ENCODE data around the gene KIR2DL1. TPM values are rescaled to one million over a fixed set of nuclear protein-coding genes. Genes with fewer than 3 reads are reported as not detected.
"Not testable (repeated sequence)": the region's sequence is repeated elsewhere in the genome, so short reads cannot be mapped to it uniquely, and the experiment has no call there.

The KIR2DL1 gene
- not detected for total RNA-seq

GRCh38 chr19:54769646-54770045, at the start of gene KIR2DL1:
KIR2DL1 (plus strand) TSS chr19:54769793; CDS start chr19:54769851, 58 bp downstream.
- POLR2A ChIA-PET; H3K27ac Mint-ChIP-seq; H3K4me3 Mint-ChIP-seq; H3K9me3 Mint-ChIP-seq; intact Hi-C loops (cut with micrococcal nuclease); H3K4me1 Mint-ChIP-seq (ENCODE audit: low read depth); H3K36me3 Mint-ChIP-seq; H3K27me3 Mint-ChIP-seq; CTCF ChIA-PET; DNase-seq: not testable (repeated sequence)

- Mint-ChIP-seq H3K4me1 (ENCODE audit: low read depth) (no peaks in the 10 kb centered on the region), H3K27ac (no peak within 1 kb of the TSS), H3K27me3 (no peaks in the 10 kb centered on the region), H3K36me3 (no peaks in the 10 kb centered on the region), H3K9me3 (peaks cover 24% of the 10 kb centered on the region), H3K4me3 (no peak within 1 kb of the TSS)
- ChIA-PET POLR2A (no interaction called here), CTCF (no interaction called here)
- intact Hi-C loops (cut with micrococcal nuclease) = no loop called here
- DNase-seq = no peak
Measured at GRCh38 chr19:54724142-54724541, 45.5 kb upstream of the KIR2DL1 start, which contains the start of gene KIR3DL3. KIR3DL3 (plus strand) TSS chr19:54724442; CDS start chr19:54724497, 55 bp downstream.

GRCh38 chr19:54724644-54725043, 44.9 kb upstream of the KIR2DL1 start:
- no peaks in the 10 kb centered on the region for H3K4me1 Mint-ChIP-seq (ENCODE audit: low read depth)
- DNase-seq = no peak
- intact Hi-C loops (cut with micrococcal nuclease) = no loop called here
- H3K27ac Mint-ChIP-seq = no peak overlapping the region
- H3K27me3 Mint-ChIP-seq = no peaks in the 10 kb centered on the region
- POLR2A ChIA-PET = no interaction called here
- CTCF ChIA-PET = no interaction called here
- H3K4me3 Mint-ChIP-seq = no peak overlapping the region
- peaks cover 21% of the 10 kb centered on the region for H3K9me3 Mint-ChIP-seq
- no peaks in the 10 kb centered on the region for H3K36me3 Mint-ChIP-seq

GRCh38 chr19:54725321-54725720, 44.3 kb upstream of the KIR2DL1 start:
- Mint-ChIP-seq H3K27ac (no peak overlapping the region), H3K4me1 (ENCODE audit: low read depth) (no peaks in the 10 kb centered on the region), H3K4me3 (no peak overlapping the region), H3K9me3 (peaks cover 15% of the 10 kb centered on the region), H3K36me3 (no peaks in the 10 kb centered on the region), H3K27me3 (no peaks in the 10 kb centered on the region)
- intact Hi-C loops (cut with micrococcal nuclease) = no loop called here
- no peak for DNase-seq
- ChIA-PET CTCF (no interaction called here), POLR2A (no interaction called here)

- POLR2A ChIA-PET = no interaction called here
- Mint-ChIP-seq H3K9me3 (peaks cover 2% of the 10 kb centered on the region), H3K27me3 (peaks cover 1% of the 10 kb centered on the region), H3K4me3 (no peak overlapping the region), H3K4me1 (ENCODE audit: low read depth) (no peaks in the 10 kb centered on the region), H3K36me3 (no peaks in the 10 kb centered on the region), H3K27ac (no peak overlapping the region)
- CTCF ChIA-PET = no interaction called here
- intact Hi-C loops (cut with micrococcal nuclease) = no loop called here
- no peak for DNase-seq
Measured at GRCh38 chr19:54727562-54727961, 42.0 kb upstream of the KIR2DL1 start.

- no peak overlapping the region for H3K27ac Mint-ChIP-seq
- peaks cover 1% of the 10 kb centered on the region for H3K27me3 Mint-ChIP-seq
- DNase-seq = no peak
- POLR2A ChIA-PET = no interaction called here
- no peaks in the 10 kb centered on the region for H3K9me3 Mint-ChIP-seq
- CTCF ChIA-PET = no interaction called here
- H3K4me3 Mint-ChIP-seq = no peak overlapping the region
- no peaks in the 10 kb centered on the region for H3K36me3 Mint-ChIP-seq
- intact Hi-C loops (cut with micrococcal nuclease) = no loop called here
- H3K4me1 Mint-ChIP-seq (ENCODE audit: low read depth) = no peaks in the 10 kb centered on the region
Measured at GRCh38 chr19:54728167-54728566, 41.4 kb upstream of the KIR2DL1 start.

- H3K4me3 Mint-ChIP-seq = no peak overlapping the region
- H3K9me3 Mint-ChIP-seq = no peaks in the 10 kb centered on the region
- H3K27me3 Mint-ChIP-seq = peaks cover 3% of the 10 kb centered on the region
- CTCF ChIA-PET = no interaction called here
- no peaks in the 10 kb centered on the region for H3K4me1 Mint-ChIP-seq (ENCODE audit: low read depth)
- intact Hi-C loops (cut with micrococcal nuclease) = no loop called here
- H3K36me3 Mint-ChIP-seq = no peaks in the 10 kb centered on the region
- DNase-seq = no peak
- no peak overlapping the region for H3K27ac Mint-ChIP-seq
- POLR2A ChIA-PET = no interaction called here
Measured at GRCh38 chr19:54729416-54730188, 40.0 kb upstream of the KIR2DL1 start.

GRCh38 chr19:54731191-54731590, 38.4 kb upstream of the KIR2DL1 start:
- Mint-ChIP-seq H3K27me3 (peaks cover 3% of the 10 kb centered on the region), H3K4me1 (ENCODE audit: low read depth) (no peaks in the 10 kb centered on the region), H3K27ac (no peak overlapping the region), H3K36me3 (no peaks in the 10 kb centered on the region), H3K4me3 (no peak overlapping the region), H3K9me3 (no peaks in the 10 kb centered on the region)
- intact Hi-C loops (cut with micrococcal nuclease) = no loop called here
- POLR2A ChIA-PET = no interaction called here
- DNase-seq = no peak
- CTCF ChIA-PET = no interaction called here

GRCh38 chr19:54738306-54738705, 31.3 kb upstream of the KIR2DL1 start, which contains the start of gene KIR2DL3:
KIR2DL3 (plus strand) TSS chr19:54738513; CDS start chr19:54738546, 33 bp downstream.
- intact Hi-C loops (cut with micrococcal nuclease); H3K4me1 Mint-ChIP-seq (ENCODE audit: low read depth); H3K27me3 Mint-ChIP-seq; H3K27ac Mint-ChIP-seq; H3K4me3 Mint-ChIP-seq; H3K36me3 Mint-ChIP-seq; DNase-seq; POLR2A ChIA-PET; CTCF ChIA-PET; H3K9me3 Mint-ChIP-seq: not testable (repeated sequence)

GRCh38 chr19:54738715-54739114, 30.9 kb upstream of the KIR2DL1 start:
- Mint-ChIP-seq H3K4me1 (ENCODE audit: low read depth) (no peaks in the 10 kb centered on the region), H3K9me3 (no peaks in the 10 kb centered on the region), H3K27me3 (peaks cover 2% of the 10 kb centered on the region), H3K36me3 (no peaks in the 10 kb centered on the region), H3K27ac (no peak overlapping the region), H3K4me3 (no peak overlapping the region)
- no peak for DNase-seq
- ChIA-PET CTCF (no interaction called here), POLR2A (no interaction called here)
- intact Hi-C loops (cut with micrococcal nuclease) = no loop called here

GRCh38 chr19:54739587-54740497, 29.8 kb upstream of the KIR2DL1 start:
- POLR2A ChIA-PET = no interaction called here

GRCh38 chr19:54741950-54742349, 27.6 kb upstream of the KIR2DL1 start:
- H3K4me3 Mint-ChIP-seq; H3K27me3 Mint-ChIP-seq; H3K9me3 Mint-ChIP-seq; CTCF ChIA-PET; H3K36me3 Mint-ChIP-seq; H3K27ac Mint-ChIP-seq; H3K4me1 Mint-ChIP-seq (ENCODE audit: low read depth); intact Hi-C loops (cut with micrococcal nuclease); DNase-seq; POLR2A ChIA-PET: not testable (repeated sequence)

More at GRCh38 chr19:54739587-54740497, 29.8 kb upstream of the KIR2DL1 start:
- no peaks in the 10 kb centered on the region for H3K9me3 Mint-ChIP-seq
- CTCF ChIA-PET = no interaction called here
- no peak for DNase-seq
- intact Hi-C loops (cut with micrococcal nuclease) = no loop called here
- H3K4me3 Mint-ChIP-seq = no peak overlapping the region
- no peak overlapping the region for H3K27ac Mint-ChIP-seq
- H3K4me1 Mint-ChIP-seq (ENCODE audit: low read depth) = no peaks in the 10 kb centered on the region
- no peaks in the 10 kb centered on the region for H3K36me3 Mint-ChIP-seq
- H3K27me3 Mint-ChIP-seq = peaks cover 2% of the 10 kb centered on the region

All from activated CD4-positive, alpha-beta memory T cell treated with anti-CD3 and anti-CD28 coated beads for 36 hours (primary cell).